HCT116 (cell line): ENCODE measurements around the gene OR56B1. TPM values are rescaled to one million over a fixed set of nuclear protein-coding genes. Genes with fewer than 3 reads are reported as not detected.

ENCODE experiments used
- ATAC-seq: fragments of 200-7000 bp; cut with Tn5 transposase; 2 replicates; pipeline ENCODE4 v1.9.1; 2020; ENCODE audit warnings: mild to moderate bottlenecking, moderate library complexity
- BruUV-seq: library from RNA; stranded (reverse); fragments of 400-500 nt; replicated peaks from 2 replicates; lab custom pipeline; 2021; lab: Mats Ljungman, UMichigan
- CTCF ChIA-PET: fragments of 300-600 bp; sonication (Branson Sonifier 250); formaldehyde crosslinking; loops from one replicate; lab custom pipeline; 2021; ENCODE audit warnings: antibody characterized with exemption; lab: Charles Lee
- POLR2A ChIA-PET: fragments of 300-600, 350-600 bp; sonication (Branson Sonifier 250); formaldehyde crosslinking; loops from one replicate; lab custom pipeline; 2021; ENCODE audit warnings: antibody characterized with exemption; lab: Charles Lee
- RAD21 ChIA-PET, 2 experiments: fragments of 300-600 bp; sonication (Branson Sonifier 250); formaldehyde crosslinking; loops; one replicate each; lab custom pipeline; 2023; ENCODE audit warnings: low total read pairs in 2 of 2; ENCODE audit not compliant: uncharacterized antibody in 2 of 2, unreplicated experiment in 2 of 2, low non-redundant PET in 1 of 2; lab: Charles Lee
- DNase-seq: peaks from one replicate; pipeline ENCODE4 v3.0.0-alpha.2; 2010; ENCODE audit warnings: low read depth, low spot score
- H2AFZ ChIP-seq: fragments of 200-600 bp; shearing (Covaris generic), sonication (generic); 2 replicates; pipeline ENCODE4 v1.6.1; 2017; ENCODE audit warnings: low read depth, mixed run types, mixed read lengths, antibody characterized with exemption, low read length; ENCODE audit not compliant: poor library complexity, severe bottlenecking
- H3K27ac ChIP-seq: 2 replicates; pipeline ENCODE4 v1.5.1; 2012; ENCODE audit warnings: low read depth, low read length
- H3K27me3 ChIP-seq: fragments of 200-600 bp; sonication (generic); 2 replicates; pipeline ENCODE4 v1.6.1; 2016; ENCODE audit warnings: mixed run types, low read length, mixed read lengths; ENCODE audit not compliant: insufficient read depth
- H3K36me3 ChIP-seq, 2 experiments: fragments of 200-500 bp in 1 of 2; fragments of 200-600 bp in 1 of 2; sonication (Bioruptor generic) in 1 of 2; sonication (generic) in 1 of 2; 2 replicates each; pipeline versions ENCODE4 v1.5.1 to v1.6.1; 2014 to 2016; ENCODE audit warnings: low read length in 2 of 2, inconsistent platforms in 1 of 2, mixed read lengths in 1 of 2, mixed run types in 1 of 2; ENCODE audit not compliant: insufficient read depth in 2 of 2, control insufficient read depth in 1 of 2
- H3K4me1 ChIP-seq, 2 experiments: fragments of 200-600 bp in 1 of 2; sonication (generic) in 1 of 2; 2 replicates each; pipeline versions ENCODE4 v1.5.1 to v1.6.1; 2012 to 2017; ENCODE audit warnings: low read length in 2 of 2, inconsistent platforms in 1 of 2, mild to moderate bottlenecking in 1 of 2, mixed read lengths in 1 of 2, mixed run types in 1 of 2, moderate library complexity in 1 of 2; ENCODE audit not compliant: insufficient read depth in 2 of 2, control insufficient read depth in 1 of 2
- H3K4me2 ChIP-seq: fragments of 200-600 bp; sonication (generic); 2 replicates; pipeline ENCODE4 v1.6.1; 2017; ENCODE audit warnings: mixed run types, low read length, mixed read lengths
- H3K4me3 ChIP-seq, 2 experiments: fragments of 200-600 bp in 1 of 2; sonication (generic) in 1 of 2; replicated peaks in 1 of 2; 2 replicates each; pipeline ENCODE4 v1.5.1; 2011 to 2016; ENCODE audit warnings: low read length in 2 of 2, control low read depth in 1 of 2, low read depth in 1 of 2, mild to moderate bottlenecking in 1 of 2, mixed read lengths in 1 of 2, mixed run types in 1 of 2
- H3K79me2 ChIP-seq: fragments of 200-600 bp; sonication (generic); 2 replicates; pipeline ENCODE4 v1.6.1; 2017; ENCODE audit warnings: mild to moderate bottlenecking, mixed run types, low read length, moderate library complexity, mixed read lengths; ENCODE audit not compliant: insufficient read depth
- H3K9ac ChIP-seq: fragments of 200-600 bp; sonication (generic); 2 replicates; pipeline ENCODE4 v1.6.1; 2016; ENCODE audit warnings: low read length, mixed read lengths
- H3K9me2 ChIP-seq: fragments of 200-600 bp; sonication (generic), shearing (Covaris generic); 2 replicates; pipeline ENCODE4 v1.6.1; 2017; ENCODE audit warnings: mixed run types, mild to moderate bottlenecking, moderate library complexity; ENCODE audit not compliant: insufficient read depth
- H3K9me3 ChIP-seq, 2 experiments: fragments of 200-500 bp in 1 of 2; fragments of 200-600 bp in 1 of 2; sonication (Bioruptor generic) in 1 of 2; sonication (generic) in 1 of 2; 2 replicates each; pipeline ENCODE4 v1.6.1; 2014 to 2017; ENCODE audit warnings: low read length in 2 of 2, mixed read lengths in 2 of 2, inconsistent platforms in 1 of 2, low read depth in 1 of 2, mild to moderate bottlenecking in 1 of 2, mixed run types in 1 of 2, moderate library complexity in 1 of 2; ENCODE audit not compliant: control insufficient read depth in 1 of 2, insufficient read depth in 1 of 2
- H4K20me1 ChIP-seq: fragments of 200-600 bp; sonication (generic), shearing (Covaris generic); 2 replicates; pipeline ENCODE4 v1.6.1; 2017; ENCODE audit warnings: mixed run types, mild to moderate bottlenecking, moderate library complexity; ENCODE audit not compliant: insufficient read depth
- ATF3 ChIP-seq: IDR thresholded peaks from 2 replicates; pipeline ENCODE4 v1.6.1; 2012
- CEBPB ChIP-seq: IDR thresholded peaks from 2 replicates; pipeline ENCODE4 v1.6.1; 2012; ENCODE audit warnings: low read depth
- CTCF ChIP-seq, 3 experiments: fragments of 200-600 bp in 1 of 3; sonication (generic) in 1 of 3; IDR thresholded peaks in 2 of 3; conservative IDR thresholded peaks in 1 of 3; 2 replicates each; pipeline ENCODE4 v1.5.1; 2012 to 2017; ENCODE audit warnings: low read depth in 2 of 3, low read length in 2 of 3, antibody characterized with exemption in 1 of 3, borderline replicate concordance in 1 of 3, control low read depth in 1 of 3, mild to moderate bottlenecking in 1 of 3, mixed read lengths in 1 of 3, mixed run types in 1 of 3, moderate library complexity in 1 of 3; ENCODE audit not compliant: insufficient read depth in 1 of 3
- EZH2phosphoT487 ChIP-seq: fragments of 200-600 bp; IDR thresholded peaks from 2 replicates; pipeline ENCODE4 v1.6.1; 2018; ENCODE audit warnings: antibody characterized with exemption, borderline replicate concordance
- POLR2A ChIP-seq: IDR thresholded peaks from 2 replicates; pipeline ENCODE4 v1.7.0; 2011; ENCODE audit warnings: borderline replicate concordance; ENCODE audit not compliant: insufficient read depth, insufficient read length; ENCODE audit errors: extremely low read depth
- POLR2AphosphoS5 ChIP-seq: IDR thresholded peaks from 2 replicates; pipeline ENCODE4 v1.6.1; 2011; ENCODE audit warnings: mild to moderate bottlenecking, low read depth, low read length, moderate library complexity
- RAD21 ChIP-seq: IDR thresholded peaks from 2 replicates; pipeline ENCODE4 v1.6.1; 2012; ENCODE audit warnings: low read depth, mild to moderate bottlenecking
- SIN3A ChIP-seq: IDR thresholded peaks from 2 replicates; pipeline ENCODE4 v1.6.1; 2012; ENCODE audit warnings: low read depth
- ZFX ChIP-seq: fragments of 450-650 bp; IDR thresholded peaks from 2 replicates; pipeline ENCODE4 v1.6.1; 2017
- intact Hi-C: fragments of 100-400 bp; cut with micrococcal nuclease; formaldehyde crosslinking; loops from 2 replicates; pipeline ENCODE4 v1.10.0; 2022
- total RNA-seq: library from RNA; stranded (reverse); gene quantifications from one replicate; pipeline ENCODE4 v1.2.1, GENCODE V29; 2021; ENCODE audit not compliant: unreplicated experiment

OR56B1 gene
- total RNA-seq, 1 experiment from 2014 or later: not detected

GRCh38 chr11:5703741-5704536 is 32.3 kb upstream of the OR56B1 start:
- POLR2A ChIA-PET: no interaction called here
- H3K4me1 ChIP-seq: no peaks in the 10 kb centered on the region
- no peak for DNase-seq
- H3K4me3 ChIP-seq: no peak overlapping the region
- H3K36me3 ChIP-seq: no peaks in the 10 kb centered on the region
- no peak overlapping the region for H2AFZ ChIP-seq
- BruUV-seq: no TSS peak
- intact Hi-C loops: no loop called here
- no peak overlapping the region for H3K9ac ChIP-seq
- ATAC-seq: no peak
- H3K4me2 ChIP-seq: no peak overlapping the region
- H3K9me3 ChIP-seq: no peaks in the 10 kb centered on the region
- H3K27me3 ChIP-seq: peaks cover 30% of the 10 kb centered on the region
- no peaks in the 10 kb centered on the region for H3K9me2 ChIP-seq
- H3K27ac ChIP-seq: no peak overlapping the region
- CTCF ChIA-PET: no interaction called here
- no peak for TF ChIP-seq ATF3
- TF ChIP-seq SIN3A: no peak
- TF ChIP-seq EZH2phosphoT487: no peak
- TF ChIP-seq POLR2A: no peak
- no peak for TF ChIP-seq CEBPB
- TF ChIP-seq RAD21: no peak
- no peak for TF ChIP-seq POLR2AphosphoS5
- TF ChIP-seq ZFX: no peak
- TF ChIP-seq CTCF (IDR thresholded peaks at IDR 0.05 in 2 of 3, conservative IDR thresholded peaks at IDR 0.05 in 1 of 3; ENCODE audit: borderline replicate concordance in 1 of 3, insufficient read depth in 1 of 3, low read depth in 2 of 3, low read length in 2 of 3): no peak
- no peaks in the 10 kb centered on the region for H3K79me2 ChIP-seq
- no peaks in the 10 kb centered on the region for H4K20me1 ChIP-seq
- RAD21 ChIA-PET: no interaction called here
